ENCODE measurements around the gene ZNF423. TPM values are rescaled to one million over a fixed set of nuclear protein-coding genes. Genes with fewer than 3 reads are reported as not detected.

Gene ZNF423
- total RNA-seq, 2 donors from 2014 or later = 4.7 to 7.3 TPM

DNA sequence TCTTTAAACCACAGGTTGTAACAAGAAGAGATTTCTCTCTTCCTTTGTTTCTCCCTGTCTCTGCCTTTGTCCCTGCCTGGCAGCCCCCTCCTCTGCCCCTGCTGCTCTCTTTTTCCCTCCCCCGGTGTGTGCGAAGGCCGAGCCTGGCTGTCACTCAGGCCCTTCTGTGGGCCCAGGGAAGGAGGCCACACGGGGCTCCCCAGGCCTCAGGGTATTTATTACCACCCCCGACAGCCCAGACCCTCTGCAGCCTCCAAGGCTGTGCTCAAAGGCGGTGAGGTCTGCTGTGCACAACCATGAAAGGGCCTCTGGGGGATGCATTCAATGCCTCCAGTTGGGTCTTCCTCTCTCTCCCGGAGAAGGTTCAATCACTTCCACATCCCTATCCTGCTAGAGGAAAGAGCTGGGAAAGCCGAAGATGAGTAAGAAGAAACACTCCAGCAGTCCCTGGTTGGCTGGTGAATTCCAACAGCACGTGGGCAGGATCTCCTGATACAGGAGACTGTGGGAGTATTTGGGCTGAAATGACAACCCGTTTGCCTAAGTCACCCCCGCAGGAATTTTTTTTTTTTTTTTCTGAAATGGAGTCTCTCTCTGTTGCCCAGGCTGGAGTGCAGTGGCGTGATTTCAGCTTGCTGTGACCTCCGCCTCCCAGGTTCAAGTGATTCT, 34.2 kb downstream of the ZNF423 start:
- H3K4me3 ChIP-seq = no peak overlapping the region
- TF ChIP-seq, protein P1, sequence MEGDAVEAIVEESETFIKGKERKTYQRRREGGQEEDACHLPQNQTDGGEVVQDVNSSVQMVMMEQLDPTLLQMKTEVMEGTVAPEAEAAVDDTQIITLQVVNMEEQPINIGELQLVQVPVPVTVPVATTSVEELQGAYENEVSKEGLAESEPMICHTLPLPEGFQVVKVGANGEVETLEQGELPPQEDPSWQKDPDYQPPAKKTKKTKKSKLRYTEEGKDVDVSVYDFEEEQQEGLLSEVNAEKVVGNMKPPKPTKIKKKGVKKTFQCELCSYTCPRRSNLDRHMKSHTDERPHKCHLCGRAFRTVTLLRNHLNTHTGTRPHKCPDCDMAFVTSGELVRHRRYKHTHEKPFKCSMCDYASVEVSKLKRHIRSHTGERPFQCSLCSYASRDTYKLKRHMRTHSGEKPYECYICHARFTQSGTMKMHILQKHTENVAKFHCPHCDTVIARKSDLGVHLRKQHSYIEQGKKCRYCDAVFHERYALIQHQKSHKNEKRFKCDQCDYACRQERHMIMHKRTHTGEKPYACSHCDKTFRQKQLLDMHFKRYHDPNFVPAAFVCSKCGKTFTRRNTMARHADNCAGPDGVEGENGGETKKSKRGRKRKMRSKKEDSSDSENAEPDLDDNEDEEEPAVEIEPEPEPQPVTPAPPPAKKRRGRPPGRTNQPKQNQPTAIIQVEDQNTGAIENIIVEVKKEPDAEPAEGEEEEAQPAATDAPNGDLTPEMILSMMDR (IDR thresholded peaks at IDR 0.05) = no peak
- no peak for DNase-seq
- intact Hi-C loops (cut with DNase I) = no loop called here
- no peaks in the 10 kb centered on the region for H3K36me3 ChIP-seq
- H3K27ac ChIP-seq = no peak overlapping the region
- H3K9me3 ChIP-seq = no peaks in the 10 kb centered on the region
- H3K9ac ChIP-seq (ENCODE audit: low read depth in 2 of 2, low read length in 2 of 2) = no peak overlapping the region
- H3K4me1 ChIP-seq = no peaks in the 10 kb centered on the region
- H3K27me3 ChIP-seq = no peaks in the 10 kb centered on the region

DNA sequence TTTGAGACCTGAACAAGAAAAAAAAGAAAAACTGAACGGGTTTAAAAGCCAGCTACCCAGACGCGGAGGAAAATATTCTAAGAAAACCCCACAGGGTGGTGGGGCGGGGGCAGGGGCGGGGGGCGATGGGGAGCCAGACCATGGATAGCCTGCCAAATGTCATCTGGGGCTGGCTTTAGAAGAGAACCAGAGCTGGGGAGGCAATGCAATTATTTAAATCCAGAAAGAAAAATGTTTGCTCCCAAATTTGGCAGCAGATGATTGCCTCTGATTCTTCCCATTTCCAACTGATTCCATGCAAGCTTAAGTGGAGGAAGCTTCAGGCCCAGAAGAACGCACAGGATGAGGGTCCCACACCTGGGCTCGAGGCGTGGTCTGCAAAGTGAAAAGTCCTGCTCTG, 34.8 kb downstream of the ZNF423 start:
- H3K27ac ChIP-seq = no peak overlapping the region
- H3K27me3 ChIP-seq = no peaks in the 10 kb centered on the region
- H3K36me3 ChIP-seq = no peaks in the 10 kb centered on the region
- no peak for DNase-seq
- intact Hi-C loops (cut with DNase I) = no loop called here
- no peak overlapping the region for H3K4me3 ChIP-seq
- no peak overlapping the region for H3K9ac ChIP-seq (ENCODE audit: low read depth in 2 of 2, low read length in 2 of 2)
- TF ChIP-seq, protein P1 (IDR thresholded peaks at IDR 0.05) = no peak
- no peaks in the 10 kb centered on the region for H3K9me3 ChIP-seq
- H3K4me1 ChIP-seq = no peaks in the 10 kb centered on the region

DNA sequence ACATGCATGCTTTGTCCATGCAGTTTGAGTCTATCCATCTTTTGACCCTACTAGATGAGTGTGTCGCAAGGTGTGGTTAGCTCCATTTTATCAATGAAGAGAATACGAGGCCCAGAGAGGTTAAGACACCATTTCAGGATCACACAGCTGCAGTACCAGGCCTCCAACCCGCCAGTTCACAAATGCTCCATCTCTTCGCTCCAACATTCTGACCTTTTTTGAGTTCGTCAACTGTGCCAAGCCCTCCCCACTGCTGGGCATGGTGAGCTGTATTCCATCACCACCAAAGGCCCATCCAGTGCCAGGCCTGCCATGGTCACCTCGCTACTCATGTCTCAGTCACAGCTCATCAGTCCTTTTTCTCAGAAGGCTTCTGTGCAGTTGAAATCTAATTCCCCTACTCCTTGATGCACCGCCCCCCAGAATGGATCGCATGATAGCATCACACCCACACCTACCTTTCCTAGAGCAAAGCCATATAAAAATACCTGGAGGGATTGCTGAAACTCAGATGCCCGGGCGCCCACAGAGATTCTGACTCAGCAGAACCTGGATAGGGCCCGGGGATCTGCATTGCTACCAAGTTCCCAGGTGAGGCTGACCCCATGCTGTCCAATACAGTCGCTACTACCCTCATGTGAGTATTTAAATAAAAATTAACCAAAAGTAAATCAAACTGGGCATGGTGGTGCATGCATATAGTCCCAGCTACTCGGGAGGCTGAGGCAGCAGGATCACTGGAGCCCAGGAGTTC, 38.0 kb downstream of the ZNF423 start:
- H3K36me3 ChIP-seq = no peaks in the 10 kb centered on the region
- no peaks in the 10 kb centered on the region for H3K4me1 ChIP-seq
- H3K27me3 ChIP-seq = no peaks in the 10 kb centered on the region
- no peak overlapping the region for H3K9ac ChIP-seq (ENCODE audit: low read depth in 2 of 2, low read length in 2 of 2)
- no peaks in the 10 kb centered on the region for H3K9me3 ChIP-seq
- H3K4me3 ChIP-seq = no peak overlapping the region
- no peak for DNase-seq
- intact Hi-C loops (cut with DNase I) = no loop called here
- no peak overlapping the region for H3K27ac ChIP-seq
- TF ChIP-seq, protein P1 (IDR thresholded peaks at IDR 0.05) = no peak

DNA sequence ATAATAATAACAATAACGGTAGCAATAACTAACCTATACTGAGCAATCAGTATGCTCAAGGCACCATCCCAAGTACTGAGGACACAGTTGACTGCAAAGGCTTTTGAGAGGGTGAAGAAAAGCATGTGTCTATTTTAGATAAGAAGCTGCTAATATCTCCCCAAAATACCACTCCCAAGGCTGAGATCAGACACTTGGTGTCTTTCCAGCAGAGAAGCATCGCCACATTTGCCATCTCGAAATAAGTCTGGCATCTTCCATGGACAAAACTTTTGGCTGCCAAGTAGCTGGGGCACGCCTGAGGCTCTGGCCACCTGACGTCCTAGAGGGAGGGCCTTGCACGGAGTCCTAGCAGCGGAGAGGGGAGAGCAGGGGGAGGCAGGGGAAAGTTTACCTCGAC, 39.0 kb downstream of the ZNF423 start:
- H3K9me3 ChIP-seq = no peaks in the 10 kb centered on the region
- no peaks in the 10 kb centered on the region for H3K4me1 ChIP-seq
- H3K9ac ChIP-seq (ENCODE audit: low read depth in 2 of 2, low read length in 2 of 2) = no peak overlapping the region
- H3K27ac ChIP-seq = no peak overlapping the region
- TF ChIP-seq, protein P1 (IDR thresholded peaks at IDR 0.05) = no peak
- no peaks in the 10 kb centered on the region for H3K27me3 ChIP-seq
- intact Hi-C loops (cut with DNase I) = no loop called here
- no peak overlapping the region for H3K4me3 ChIP-seq
- no peak for DNase-seq
- H3K36me3 ChIP-seq = no peaks in the 10 kb centered on the region

DNA sequence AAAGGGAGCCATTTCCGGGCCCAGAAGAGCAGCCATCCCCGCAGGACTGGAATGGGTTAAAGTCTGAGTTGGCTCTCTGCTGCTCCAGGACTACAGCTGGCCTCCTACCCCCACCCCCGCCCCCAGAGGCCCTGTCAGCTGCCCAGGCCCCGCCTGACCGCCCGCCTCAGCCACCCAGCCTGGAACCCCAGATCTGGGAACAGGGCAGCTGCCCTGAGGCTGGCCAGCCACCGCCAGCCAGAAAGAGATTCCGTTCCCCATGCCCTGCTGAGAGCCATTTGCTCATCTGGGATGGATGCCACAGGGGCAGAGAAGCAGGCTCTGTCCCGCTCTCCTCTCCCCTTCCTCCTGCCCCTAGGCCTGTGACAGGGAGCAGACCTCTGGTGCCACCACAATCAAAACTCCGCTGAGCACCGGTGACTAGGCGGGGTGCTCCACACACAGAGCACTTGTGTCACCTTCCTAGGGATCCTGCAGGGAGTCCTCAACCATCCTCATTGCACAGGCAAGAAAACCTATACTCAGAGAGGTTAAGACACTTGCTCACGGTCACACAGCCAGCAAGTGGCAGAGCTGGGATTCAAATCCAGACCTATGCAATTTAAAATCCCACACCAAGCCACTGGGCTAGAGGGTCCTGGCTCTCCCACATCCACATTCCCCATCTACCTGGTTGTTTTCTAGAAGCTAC, 44.1 kb downstream of the ZNF423 start:
- Histone ChIP-seq H3K4me1 (no peaks in the 10 kb centered on the region), H3K4me3 (no peak overlapping the region), H3K27me3 (no peaks in the 10 kb centered on the region), H3K9ac (ENCODE audit: low read depth in 2 of 2, low read length in 2 of 2) (no peak overlapping the region), H3K9me3 (no peaks in the 10 kb centered on the region), H3K36me3 (no peaks in the 10 kb centered on the region), H3K27ac (no peak overlapping the region)
- intact Hi-C loops (cut with DNase I) = no loop called here
- no peak for DNase-seq
- TF ChIP-seq, protein P1 (IDR thresholded peaks at IDR 0.05) = no peak
